ENCODE results near the gene TMX2. TPM values are rescaled to one million over a fixed set of nuclear protein-coding genes. Genes with fewer than 3 reads are reported as not detected.

TMX2 gene
- total RNA-seq, 2 donors from 2014 or later = 92.1 to 145 TPM

DNA sequence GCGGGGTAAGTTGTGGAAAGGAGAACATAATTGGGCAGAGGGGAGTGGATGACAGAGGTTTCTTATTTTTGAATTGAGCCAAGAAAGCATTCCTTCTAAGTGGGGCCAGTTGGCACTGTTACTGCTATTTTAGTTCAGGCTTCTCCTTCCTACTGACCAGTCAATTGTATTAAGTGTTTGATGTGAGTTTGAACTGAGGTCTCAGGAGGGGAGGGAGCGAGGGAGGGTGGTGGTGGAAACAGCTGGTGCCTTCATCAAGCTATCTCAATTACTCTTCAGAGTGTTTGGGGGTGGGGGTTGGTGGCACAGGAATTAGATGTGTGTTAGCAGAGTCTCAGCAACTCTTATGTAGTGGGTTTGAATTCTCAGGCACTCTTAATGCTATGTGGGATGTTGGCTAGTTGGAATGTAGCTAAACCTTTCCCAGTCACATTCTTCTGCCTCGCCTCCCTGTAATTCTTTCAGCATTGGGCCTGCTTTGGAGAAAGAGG lies 63.7 kb downstream of the TMX2 start:
- no peaks in the 10 kb centered on the region for H3K27me3 ChIP-seq
- H3K27ac ChIP-seq = peak overlapping the region; percentile 86
- no peak for DNase-seq
- TF ChIP-seq, protein P1, sequence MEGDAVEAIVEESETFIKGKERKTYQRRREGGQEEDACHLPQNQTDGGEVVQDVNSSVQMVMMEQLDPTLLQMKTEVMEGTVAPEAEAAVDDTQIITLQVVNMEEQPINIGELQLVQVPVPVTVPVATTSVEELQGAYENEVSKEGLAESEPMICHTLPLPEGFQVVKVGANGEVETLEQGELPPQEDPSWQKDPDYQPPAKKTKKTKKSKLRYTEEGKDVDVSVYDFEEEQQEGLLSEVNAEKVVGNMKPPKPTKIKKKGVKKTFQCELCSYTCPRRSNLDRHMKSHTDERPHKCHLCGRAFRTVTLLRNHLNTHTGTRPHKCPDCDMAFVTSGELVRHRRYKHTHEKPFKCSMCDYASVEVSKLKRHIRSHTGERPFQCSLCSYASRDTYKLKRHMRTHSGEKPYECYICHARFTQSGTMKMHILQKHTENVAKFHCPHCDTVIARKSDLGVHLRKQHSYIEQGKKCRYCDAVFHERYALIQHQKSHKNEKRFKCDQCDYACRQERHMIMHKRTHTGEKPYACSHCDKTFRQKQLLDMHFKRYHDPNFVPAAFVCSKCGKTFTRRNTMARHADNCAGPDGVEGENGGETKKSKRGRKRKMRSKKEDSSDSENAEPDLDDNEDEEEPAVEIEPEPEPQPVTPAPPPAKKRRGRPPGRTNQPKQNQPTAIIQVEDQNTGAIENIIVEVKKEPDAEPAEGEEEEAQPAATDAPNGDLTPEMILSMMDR (IDR thresholded peaks at IDR 0.05) = no peak
- no peak overlapping the region for H3K4me3 ChIP-seq
- H3K9me3 ChIP-seq = no peaks in the 10 kb centered on the region
- intact Hi-C loops (cut with DNase I) = no loop called here
- H3K4me1 ChIP-seq = peaks cover 28% of the 10 kb centered on the region
- H3K36me3 ChIP-seq = no peaks in the 10 kb centered on the region
- peak overlapping the region in 1 of 2 donors; percentile 69 for H3K9ac ChIP-seq (ENCODE audit: low read depth in 2 of 2, low read length in 2 of 2)

DNA sequence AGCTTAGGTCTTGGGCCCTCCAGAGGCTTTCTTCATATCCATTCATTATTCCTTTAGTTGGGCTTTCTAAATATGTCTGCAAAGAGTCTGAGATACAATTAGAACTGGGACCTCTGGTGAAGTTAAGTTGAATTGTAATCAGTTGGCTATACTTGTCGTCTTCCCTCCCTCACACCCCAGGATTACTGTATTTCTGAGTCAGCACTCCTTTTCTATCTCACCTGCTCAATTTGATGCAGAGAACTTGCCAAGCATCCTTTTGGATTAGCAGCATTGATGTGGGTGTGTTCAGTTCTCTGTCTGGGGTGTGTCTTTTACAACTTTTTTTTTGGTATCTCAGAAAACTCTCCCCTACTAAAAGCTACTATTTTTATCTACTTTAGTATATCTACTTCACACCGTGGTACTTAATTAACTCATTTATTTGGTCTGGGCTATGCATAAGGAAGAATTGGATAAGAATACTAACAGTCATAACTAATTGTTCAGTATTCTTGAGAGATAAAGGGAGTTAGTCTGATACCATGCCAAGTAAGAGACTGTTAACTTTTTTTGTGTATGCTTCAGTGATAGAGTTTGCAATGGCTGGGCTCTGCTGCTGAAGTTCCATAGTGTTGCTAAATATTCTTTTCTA lies 64.3 kb downstream of the TMX2 start:
- Histone ChIP-seq H3K4me1 (peaks cover 33% of the 10 kb centered on the region), H3K27me3 (no peaks in the 10 kb centered on the region), H3K9ac (ENCODE audit: low read depth in 2 of 2, low read length in 2 of 2) (peak overlapping the region in 1 of 2 donors; percentile 69), H3K9me3 (no peaks in the 10 kb centered on the region), H3K4me3 (no peak overlapping the region), H3K27ac (peak overlapping the region; percentile 86), H3K36me3 (no peaks in the 10 kb centered on the region)
- no peak for DNase-seq
- intact Hi-C loops (cut with DNase I) = no loop called here
- TF ChIP-seq, protein P1 (IDR thresholded peaks at IDR 0.05) = no peak

DNA sequence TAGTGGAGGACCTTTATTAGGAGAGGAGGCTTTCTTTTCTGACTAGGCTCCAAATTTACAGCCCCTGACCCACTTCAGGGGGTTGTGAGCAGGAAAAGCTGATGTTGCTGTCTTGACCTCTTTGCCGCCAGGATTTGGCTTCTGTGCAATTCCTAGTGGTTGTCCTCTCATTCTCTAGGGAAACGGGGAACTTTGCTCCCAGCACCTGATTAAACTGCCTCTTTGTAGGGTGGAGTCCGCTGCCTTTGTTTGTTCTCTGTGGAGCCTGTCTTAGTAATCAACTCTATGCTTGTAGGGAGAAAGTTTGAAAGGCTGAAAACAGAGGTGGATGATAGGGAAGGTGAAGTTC lies 65.5 kb downstream of the TMX2 start:
- Histone ChIP-seq H3K27ac (peak overlapping the region; percentile 86), H3K36me3 (no peaks in the 10 kb centered on the region), H3K4me1 (peaks cover 45% of the 10 kb centered on the region), H3K9ac (ENCODE audit: low read depth in 2 of 2, low read length in 2 of 2) (peak overlapping the region in 1 of 2 donors; percentile 63), H3K27me3 (no peaks in the 10 kb centered on the region), H3K9me3 (no peaks in the 10 kb centered on the region), H3K4me3 (no peak overlapping the region)
- intact Hi-C loops (cut with DNase I) = no loop called here
- DNase-seq = peak; percentile 87
- TF ChIP-seq, protein P1 (IDR thresholded peaks at IDR 0.05) = no peak

DNA sequence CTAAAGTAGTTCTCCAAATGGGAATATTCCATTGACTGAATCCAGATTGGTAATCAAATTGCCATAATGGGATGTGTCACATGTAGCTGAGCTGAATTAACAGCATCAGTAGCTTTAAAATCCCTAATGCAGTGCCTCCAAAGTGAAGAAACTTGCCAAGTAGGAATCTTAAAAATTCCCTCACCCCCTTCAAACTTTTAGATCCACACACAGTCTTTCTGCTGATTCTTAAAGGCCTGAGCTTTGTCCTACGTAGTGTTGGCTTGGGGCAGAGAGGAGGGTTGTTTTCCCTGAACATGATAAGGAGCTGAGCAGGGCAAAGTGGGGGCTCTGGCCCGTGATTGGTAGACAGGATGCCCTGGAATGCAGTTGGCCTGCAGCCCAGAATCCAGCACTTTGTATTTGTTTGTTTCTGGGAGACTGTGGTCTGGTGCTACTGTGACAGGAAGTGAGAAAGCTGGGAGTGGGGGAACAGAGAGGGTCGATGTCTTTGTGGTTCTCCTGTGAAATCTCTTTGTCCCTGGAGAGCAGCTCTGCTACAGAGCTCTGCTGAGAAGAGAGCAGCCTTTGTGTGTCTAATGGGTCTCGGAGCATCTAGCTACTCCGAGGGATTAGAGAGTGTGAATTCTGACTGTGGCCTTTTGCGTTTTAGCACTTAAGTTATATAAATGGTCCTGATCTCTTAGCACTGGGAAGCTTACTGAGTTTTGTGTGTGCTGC lies 66.1 kb downstream of the TMX2 start:
- TF ChIP-seq, protein P1 (IDR thresholded peaks at IDR 0.05) = no peak
- Histone ChIP-seq H3K4me3 (no peak overlapping the region), H3K27ac (peak overlapping the region; percentile 86), H3K27me3 (no peaks in the 10 kb centered on the region), H3K9ac (ENCODE audit: low read depth in 2 of 2, low read length in 2 of 2) (peak overlapping the region; percentile 49 to 63), H3K4me1 (peaks cover 44% of the 10 kb centered on the region), H3K9me3 (no peaks in the 10 kb centered on the region), H3K36me3 (no peaks in the 10 kb centered on the region)
- intact Hi-C loops (cut with DNase I) = no loop called here
- DNase-seq = peak; percentile 93

DNA sequence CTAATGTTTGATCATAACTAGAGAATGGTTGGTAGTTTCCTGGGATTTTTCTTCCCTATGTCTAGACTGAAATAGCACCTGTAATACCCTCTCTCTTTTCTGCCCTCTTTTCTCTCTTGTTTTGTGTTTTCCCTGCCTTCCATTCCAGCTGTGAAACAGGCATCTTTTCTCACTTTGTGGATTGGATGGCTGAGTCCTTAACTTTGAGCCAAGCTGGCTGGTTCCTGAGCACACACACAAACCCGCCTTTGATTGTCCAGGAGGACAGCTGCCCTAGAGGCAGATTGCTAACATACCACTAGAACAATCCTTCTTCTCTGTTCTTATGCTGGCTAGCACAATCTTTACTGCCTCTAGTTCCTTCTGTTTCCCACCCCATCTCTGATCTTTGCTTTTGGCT lies 66.9 kb downstream of the TMX2 start:
- no peaks in the 10 kb centered on the region for H3K36me3 ChIP-seq
- TF ChIP-seq, protein P1 (IDR thresholded peaks at IDR 0.05) = no peak
- peak overlapping the region; percentile 86 for H3K27ac ChIP-seq
- intact Hi-C loops (cut with DNase I) = no loop called here
- H3K27me3 ChIP-seq = no peaks in the 10 kb centered on the region
- DNase-seq = no peak
- peaks cover 38% of the 10 kb centered on the region for H3K4me1 ChIP-seq
- H3K9me3 ChIP-seq = no peaks in the 10 kb centered on the region
- H3K9ac ChIP-seq (ENCODE audit: low read depth in 2 of 2, low read length in 2 of 2) = peak overlapping the region; percentile 33 to 63
- no peak overlapping the region for H3K4me3 ChIP-seq

Measured in colonic mucosa (tissue), 4 donors.